Hematopoietic multipotent progenitor cell treated with erythropoietin and hydrocortisone succinate and interleukin-3 and kit ligand, for 6 days (in vitro differentiated cells): ENCODE results near the gene IL15RA.
A peak's percentile ranks its signal among the peaks of the same experiment; 100 is the strongest.
"Not testable (repeated sequence)": the region's sequence is repeated elsewhere in the genome, so short reads cannot be mapped to it uniquely, and the experiment has no call there.

Source experiments
- DNase-seq: peaks from one replicate; pipeline ENCODE4 v3.0.0-alpha.2; 2015

Gene IL15RA

DNA sequence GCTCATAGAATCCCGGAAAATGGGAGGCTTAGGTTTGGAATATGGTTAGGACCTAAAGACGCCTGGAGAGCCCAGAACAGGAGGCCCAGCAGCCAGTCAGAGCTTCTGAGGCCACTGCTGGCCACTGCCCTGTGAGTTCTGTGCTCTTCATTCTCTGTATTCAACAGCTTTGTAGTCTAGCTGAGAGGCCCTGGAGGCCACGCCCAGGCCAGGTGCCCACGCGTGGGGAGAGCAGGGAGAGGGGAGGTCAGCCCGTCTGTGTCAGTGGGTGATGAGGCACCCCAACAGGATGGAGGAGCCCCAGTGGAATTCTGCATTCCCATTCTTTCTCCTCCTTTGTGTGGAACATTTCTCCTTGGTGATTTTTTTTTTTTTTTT, 29.1 kb downstream of the IL15RA start:
- no peak for DNase-seq

DNA sequence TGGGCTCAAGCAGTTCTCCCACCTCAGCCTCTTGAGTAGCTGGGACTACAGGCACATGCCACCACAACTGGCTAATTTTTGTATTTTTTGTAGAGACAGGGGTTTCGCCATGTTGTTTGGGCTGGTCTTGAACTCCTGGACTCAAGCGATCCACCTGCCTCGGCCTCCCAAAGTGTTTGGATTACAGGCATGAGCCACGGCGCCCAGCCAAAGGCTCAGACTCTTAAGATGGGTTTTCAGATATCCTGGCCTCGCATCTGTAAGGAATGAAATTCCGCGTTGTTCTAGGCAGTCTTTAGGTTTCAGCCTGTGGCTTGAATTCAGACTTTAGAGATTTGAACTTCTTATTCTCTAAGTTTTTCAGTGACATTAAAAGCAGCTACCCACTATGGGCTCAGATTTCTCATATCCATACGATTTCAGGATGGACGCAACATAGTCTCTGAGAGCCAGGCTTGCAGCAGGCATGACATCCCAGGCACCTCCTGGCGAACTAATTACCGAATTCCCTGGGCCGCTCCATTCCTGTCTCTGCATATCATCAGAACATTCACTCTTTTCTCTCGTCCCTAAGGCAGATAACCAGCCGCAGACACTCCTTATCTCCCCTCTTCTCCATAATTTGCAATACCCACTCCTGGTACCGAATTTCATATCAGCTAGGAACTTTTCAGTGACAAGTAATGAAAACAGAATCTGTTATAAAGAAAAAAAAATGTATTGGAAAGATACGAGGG, 29.7 kb downstream of the IL15RA start:
- DNase-seq, result no peak

DNA sequence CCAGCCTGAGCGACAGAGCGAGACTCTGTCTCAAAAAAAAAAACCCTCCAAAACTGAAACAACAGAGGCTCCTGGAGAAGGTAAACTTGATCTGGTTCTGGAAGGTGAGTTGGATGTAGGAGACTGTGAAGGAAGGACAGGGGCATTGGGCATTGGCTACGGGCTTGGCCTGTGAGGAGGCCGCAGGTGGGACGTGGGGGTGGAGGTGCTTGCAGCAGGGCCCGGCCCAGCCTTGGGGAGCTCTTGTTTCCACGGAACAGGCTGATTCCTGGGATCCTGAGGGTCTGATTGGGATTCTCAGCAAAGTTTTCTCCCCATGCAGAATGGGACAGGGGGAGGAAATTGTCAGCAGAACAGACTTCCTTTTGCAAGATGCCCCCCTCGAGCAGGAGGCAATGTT, 30.6 kb downstream of the IL15RA start:
- DNase-seq, result no peak

DNA sequence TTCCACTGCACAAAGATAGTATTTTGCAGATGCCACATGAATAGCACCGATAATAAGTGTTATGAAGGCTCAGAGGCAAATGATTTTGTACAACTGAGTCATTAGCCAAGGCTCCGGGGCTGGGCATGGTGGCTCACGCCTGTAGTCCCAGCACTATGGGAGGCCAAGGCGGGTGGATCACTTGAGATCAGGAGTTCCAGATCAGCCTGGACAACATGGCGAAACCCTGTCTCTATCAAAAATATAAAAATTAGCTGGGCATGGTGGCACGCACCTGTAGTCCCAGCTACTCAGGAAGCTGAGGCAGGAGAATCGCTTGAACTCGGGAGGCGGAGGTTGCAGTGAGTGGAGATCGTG, 30.9 kb downstream of the IL15RA start:
- DNase-seq, result not testable (repeated sequence)

DNA sequence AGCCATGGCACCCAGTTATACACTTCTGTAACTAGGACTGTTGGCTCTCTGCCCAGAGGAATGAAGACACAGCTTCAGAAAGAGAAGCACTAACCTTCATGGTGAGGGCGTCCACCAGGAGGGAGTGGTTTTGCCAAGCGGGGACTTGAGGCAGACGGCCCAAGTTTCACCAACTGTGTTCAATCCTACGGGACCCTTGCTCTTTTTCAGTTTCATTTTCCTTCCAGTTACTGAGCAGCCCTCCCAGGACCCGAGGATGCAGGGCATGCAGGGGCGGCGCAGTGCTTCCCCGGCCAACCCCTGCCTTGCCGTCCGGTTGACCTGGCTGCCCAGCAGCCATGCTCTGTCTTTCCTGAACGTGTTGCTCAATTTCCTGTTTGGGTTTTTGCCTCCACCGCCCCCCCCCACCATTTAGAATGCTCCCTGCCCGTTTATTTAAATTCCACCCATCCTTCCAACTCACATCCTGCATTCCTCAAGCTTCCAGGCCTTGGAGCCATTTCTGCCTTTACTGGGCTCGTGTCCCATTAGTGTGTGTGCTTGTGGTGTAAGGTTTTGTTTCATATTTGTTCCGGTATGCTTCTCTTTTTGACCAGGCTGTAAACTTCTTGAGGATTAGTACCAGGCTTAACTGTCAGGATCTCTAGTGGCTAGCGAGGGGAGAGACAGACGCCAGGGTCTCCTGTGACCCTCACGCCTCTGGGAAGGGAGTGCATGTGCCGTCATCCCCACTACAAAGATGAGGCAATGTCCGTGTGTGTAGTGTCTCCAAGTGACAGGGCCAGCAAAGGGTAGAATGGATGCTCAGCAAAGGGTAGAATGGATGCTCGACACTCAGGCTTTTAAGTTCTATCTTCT, 31.6 kb downstream of the IL15RA start:
- DNase-seq, result peak; percentile 81

DNA sequence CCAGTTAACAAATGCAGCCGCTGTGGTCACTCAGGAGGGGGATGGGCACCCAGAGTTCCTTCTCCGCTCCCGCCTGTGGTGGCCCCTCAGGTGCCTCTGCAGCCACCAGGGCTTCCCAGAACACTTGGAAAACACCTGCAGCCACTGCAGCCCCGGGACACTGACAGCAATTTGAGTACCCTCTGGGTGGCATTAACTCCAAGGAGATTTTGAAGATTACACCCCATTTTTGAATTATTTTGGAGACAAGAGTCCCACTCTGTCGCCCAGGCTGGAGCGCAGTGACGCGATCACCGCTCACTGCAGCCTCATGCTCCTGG, 32.2 kb downstream of the IL15RA start:
- no peak for DNase-seq

DNA sequence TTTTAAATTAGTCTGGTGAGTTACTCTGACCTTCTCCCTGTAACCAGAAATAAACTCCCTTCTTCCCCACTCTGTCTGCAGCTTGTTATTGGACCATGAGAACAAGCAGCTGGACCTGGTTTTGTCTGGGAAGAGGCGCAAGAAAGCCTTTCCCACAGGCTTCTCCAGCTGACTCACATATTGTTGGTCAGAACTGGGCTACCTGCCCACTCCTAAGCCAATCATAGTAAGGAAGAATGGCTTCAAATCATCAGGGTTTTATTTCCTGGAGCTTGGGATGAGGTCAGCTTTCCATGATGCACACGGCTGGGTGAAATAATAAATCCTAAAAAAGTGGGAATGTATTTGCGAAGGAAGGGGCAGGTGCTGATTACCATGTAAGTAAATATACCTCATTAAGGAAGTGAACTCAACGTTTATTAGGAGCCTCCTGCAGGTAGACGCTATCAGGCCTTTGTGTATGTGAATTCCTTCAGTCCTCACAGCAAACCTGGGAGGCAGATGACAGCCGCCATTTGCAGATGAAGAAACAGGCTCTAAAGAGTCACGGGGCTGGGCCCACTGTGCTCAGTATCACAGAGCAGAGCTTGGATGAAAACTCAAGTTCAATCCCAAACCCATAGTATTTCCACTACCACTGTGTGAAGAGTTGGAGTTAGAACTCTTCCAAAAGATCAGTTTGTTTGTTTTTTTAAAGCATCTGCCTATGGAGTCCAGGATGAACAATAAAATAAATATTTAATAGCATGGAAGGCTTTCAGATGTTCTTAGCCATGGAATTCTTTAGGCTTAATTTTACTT, 32.8 kb downstream of the IL15RA start:
- DNase-seq, result no peak

DNA sequence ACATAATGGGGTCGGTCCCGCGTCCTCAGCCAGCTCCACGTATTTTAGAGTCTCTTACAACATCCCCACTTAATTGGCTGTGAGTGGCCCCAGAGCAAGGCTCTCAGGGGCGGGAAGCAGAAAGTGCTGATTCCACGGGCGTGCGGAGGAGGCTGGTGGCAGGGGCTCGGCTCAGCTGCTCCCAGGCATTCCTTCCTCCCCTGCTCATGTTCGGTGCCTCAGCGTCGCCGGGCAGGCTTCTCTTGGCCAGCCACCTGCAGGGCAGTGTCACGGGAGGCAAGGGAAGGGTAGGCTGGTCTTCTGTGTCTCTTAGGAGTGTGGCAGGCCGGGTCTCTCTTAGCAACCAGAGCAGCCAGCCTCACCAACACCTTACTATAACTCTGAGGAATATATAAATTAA, 33.8 kb downstream of the IL15RA start:
- DNase-seq, result no peak

DNA sequence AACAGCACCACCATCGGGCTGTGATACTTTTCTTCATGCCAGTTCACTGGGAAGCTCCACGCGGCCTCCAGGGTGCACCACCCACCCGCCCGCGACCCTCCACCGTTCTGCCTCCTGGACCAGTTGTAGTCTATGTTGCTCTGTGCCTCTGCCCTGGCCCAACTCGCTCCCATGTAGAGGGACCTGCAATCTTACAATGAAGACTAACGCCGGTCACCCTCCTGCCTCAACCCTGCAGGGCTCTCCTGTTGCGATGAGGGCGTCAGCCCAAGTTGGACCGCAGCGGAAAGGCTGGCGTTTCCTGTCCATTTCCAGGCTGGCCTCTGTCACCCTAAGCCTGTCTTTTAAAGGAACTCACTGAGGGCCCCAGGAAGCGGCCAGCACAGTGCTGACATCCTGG, 34.9 kb downstream of the IL15RA start:
- DNase-seq, result peak; percentile 25

DNA sequence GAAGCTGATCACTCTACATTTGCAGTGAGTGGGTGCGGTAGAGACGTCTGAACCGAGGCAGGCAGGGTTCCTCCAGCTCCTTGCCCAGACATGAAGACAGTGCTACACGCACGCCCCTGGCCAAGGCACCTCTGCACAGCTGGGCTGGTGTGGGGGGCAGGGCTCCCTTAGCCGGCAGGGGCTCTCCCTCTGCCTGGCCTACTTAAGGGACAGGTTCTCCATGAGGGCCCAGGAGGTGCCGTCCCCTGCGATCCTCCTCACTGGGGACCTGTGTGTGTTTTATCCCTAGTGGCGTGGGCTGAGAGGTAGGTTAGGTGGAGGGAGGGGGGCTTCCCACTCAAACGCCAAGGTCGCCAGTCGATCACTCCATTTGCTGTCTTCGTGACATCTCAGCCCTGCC, 35.3 kb downstream of the IL15RA start:
- DNase-seq, result no peak

DNA sequence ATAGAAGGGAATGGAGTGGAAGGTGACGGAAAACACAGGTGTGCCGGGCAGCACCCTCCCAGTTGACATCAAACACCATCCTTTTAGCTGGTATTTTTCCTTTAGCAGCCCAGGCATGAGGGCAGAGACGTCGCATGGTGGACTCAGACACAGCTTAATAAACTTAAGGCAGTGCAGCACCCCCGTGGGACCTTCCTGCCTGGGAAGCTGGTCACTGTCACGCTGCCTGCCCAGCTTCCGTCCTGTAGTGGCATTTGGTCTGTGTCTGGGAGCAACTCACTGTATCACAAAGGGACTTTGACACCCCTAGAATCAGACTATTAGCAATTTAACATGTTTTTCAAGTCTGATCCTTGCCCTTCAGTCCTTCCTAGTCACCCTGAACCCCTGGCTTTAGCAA, 35.8 kb downstream of the IL15RA start:
- DNase-seq, result no peak

DNA sequence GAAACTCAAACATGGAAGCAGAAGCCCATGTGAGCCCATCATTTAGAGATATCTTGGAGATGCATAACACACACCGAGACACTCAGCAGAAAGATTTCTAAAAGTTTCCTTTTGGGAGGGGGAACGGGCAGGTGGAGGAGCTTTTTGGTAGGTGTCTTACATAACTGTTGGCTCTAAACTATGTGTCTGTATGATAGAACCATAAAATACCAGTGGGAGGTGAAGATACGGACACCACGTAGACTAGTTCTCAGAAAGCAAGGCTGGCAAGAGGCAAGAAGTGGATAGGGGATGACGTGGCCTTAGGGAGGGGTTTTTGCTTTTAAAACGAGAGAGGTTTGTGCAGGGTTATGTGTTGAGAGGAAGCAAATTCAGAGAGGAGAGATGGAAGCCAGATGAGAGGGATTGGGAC, 36.5 kb downstream of the IL15RA start:
- DNase-seq, result peak; percentile 54

DNA sequence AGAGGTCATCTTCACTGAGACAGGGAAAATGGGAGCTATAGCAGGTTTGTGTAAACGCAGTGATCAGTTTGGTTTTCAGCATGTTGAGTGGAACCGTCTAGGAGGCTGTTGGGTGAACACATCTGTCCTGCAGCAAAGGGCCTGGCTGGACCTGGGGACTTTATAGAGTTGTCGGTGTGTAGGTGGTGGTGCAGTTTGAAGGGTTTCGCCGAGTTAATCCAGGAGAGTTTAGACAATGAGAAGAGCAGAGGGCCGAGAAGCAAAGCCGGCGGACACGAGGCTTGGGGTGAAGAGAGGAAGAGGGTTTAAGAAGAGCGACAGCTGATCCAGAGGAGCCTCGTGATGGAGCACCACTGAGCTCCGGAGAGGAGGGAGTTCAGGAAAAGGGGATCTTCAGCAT, 39.1 kb downstream of the IL15RA start:
- DNase-seq, result no peak

DNA sequence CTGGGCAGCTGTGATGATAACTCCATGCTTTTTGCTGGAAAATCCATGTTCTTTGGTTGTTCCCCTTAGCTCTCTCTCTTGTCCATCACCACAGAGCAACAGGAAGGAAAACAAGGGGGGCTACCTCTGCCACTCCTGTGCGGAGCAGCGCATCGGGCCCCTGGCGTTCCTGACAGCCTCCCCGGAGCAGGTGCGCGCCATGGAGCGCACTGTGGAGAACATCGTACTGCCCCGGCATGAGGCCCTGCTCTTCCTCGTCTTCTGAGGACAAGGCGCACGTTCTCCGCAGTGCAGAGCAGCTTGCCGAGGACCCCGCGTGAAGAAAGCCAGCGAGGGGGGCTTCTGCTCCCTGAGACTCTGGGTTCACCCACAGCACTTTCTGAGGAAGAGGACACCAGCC, 40.3 kb downstream of the IL15RA start:
- no peak for DNase-seq

DNA sequence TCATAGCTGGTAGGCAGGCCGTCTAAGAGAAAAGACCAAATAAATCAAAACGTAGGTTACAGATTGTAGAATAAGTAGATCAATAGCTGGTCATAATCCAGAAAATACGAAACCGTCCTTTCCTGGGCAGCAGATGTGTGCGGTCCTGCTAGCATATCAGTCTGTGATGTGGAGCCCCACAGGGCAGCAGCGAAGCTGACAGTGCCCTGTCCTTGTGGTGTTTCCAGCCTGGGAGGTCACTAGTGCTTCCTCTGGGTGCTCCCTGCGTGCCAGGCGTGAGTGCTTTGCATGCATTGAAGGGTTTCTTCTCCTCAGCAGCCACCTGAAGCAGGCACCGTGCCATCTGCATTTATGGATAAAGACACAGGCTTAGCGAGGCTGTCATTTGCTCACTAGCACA, 41.7 kb downstream of the IL15RA start:
- no peak for DNase-seq

DNA sequence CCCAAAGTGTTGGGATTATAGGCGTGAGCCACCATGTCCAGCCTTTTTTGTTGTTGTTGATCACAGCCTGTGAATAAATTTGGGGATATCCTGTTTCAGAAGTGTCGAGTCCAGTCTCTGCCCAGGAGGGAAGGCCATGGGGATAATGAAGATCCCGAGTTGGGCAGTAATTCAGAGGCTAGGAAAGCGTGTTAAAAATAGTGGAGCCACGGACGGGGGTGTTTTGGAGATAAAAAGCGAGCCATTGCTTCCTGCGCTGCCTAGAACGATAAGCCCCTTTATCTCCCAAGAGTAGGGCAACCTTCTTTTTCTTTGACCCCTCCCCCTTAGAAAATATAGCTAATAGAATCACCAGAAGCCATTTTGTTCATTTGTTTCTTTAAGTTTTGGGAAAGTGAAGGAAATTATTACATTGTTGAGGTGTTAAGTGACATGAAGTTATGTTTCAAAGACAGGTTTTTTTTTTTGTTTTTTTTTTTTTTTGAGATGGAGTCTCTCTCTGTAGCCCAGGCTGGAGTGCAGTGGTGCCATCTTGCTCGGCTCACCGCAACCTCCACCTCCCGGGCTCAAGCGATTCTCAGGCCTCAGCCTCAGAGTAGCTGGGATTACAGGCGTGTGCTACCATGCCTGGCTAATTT, 43.3 kb downstream of the IL15RA start:
- peak; percentile 94 for DNase-seq

DNA sequence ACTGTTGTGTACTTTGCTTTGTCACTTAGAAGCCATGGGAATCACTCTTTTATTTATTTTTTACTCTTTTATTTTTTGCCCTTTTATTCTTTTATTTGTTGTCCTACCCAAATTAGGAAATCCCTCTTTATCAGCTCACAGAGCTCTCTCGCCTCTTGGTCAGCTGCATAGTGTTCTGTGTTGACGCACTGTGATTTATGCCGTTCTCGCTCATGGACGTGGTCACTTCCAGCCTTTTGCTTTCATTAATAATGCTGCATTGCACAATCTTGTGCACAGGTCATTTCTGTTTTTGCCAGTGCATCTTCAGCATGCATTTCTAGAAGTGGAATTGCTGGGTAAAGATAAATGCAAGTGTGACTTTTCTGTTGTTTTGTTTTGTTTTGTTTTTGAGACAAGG, 45.0 kb downstream of the IL15RA start:
- DNase-seq, result no peak

DNA sequence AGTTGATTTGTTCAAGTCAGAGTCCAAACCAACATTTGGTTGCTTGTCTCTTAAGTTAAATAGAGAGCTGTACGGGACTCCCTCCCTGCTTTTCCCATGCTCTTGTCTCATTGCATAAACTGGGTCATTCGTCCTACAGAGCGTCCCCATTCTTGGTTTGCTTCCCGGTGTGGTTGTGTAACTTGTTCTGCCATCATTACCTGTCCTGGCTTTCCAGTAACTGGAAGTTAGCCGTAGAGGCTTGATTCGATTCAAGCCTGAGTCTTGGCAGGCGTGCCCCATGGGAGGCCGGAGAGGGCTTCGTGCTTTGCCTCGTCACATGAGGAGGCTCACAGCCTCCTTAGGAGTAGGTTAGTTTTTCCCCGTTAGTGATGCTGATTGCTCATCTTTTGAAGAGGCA, 47.1 kb downstream of the IL15RA start:
- DNase-seq, result no peak

DNA sequence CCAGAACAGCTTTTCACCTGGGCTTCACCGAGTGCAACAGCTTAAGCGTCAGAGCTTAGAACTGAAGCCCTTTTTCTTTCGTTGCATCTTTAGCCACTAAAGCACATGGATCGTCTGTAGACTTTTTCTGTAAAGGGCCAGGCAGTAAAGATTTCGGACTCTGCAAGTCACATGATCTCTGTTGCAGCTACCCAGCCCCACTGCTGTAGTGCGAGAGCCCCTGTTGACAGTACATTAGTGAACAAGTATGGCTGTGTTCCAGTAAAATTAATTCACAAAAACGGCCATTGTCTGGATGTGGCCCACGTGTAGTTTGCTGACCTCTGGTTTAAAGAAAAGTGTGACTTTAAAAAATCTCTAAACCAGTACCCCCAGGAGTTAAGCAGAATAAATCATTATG, 47.9 kb downstream of the IL15RA start:
- no peak for DNase-seq

DNA sequence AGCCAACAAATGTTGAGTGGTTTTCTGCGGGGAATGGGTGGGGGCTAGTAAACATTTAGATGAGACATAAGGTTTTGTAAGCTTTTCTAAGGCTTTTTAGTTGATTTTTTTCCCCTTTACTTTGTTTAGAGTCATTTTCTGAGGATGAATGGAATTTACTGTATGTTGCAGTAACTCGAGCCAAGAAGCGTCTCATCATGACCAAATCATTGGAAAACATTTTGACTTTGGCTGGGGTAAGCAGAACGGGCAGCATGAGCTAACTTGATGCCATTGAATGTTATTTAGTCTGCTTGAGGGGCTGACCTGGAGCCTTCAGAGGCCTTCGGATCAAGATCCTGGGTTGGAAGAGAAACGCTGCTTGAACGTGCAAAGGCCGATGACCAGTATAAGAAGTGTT, 50.0 kb downstream of the IL15RA start:
- no peak for DNase-seq

DNA sequence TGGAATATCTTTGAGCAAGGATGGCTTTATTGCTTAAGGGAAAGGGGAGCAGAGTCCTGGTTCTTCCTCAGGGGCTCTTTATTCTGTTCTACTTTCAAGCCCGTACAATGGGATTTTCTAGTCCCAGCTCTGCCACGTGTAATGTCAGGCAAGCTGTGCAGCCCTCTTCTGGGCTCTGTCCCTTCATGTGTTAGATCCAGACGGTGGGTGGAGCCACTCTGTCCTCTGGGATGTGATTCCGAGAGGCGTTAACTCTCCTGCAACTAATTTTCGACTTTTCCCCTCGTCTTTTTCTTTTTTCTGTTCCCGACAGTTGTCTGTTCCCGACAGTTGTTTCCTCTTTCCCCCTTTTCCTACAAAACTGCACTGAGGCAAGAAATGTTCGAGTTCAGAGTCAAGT, 52.5 kb downstream of the IL15RA start:
- DNase-seq, result no peak

DNA sequence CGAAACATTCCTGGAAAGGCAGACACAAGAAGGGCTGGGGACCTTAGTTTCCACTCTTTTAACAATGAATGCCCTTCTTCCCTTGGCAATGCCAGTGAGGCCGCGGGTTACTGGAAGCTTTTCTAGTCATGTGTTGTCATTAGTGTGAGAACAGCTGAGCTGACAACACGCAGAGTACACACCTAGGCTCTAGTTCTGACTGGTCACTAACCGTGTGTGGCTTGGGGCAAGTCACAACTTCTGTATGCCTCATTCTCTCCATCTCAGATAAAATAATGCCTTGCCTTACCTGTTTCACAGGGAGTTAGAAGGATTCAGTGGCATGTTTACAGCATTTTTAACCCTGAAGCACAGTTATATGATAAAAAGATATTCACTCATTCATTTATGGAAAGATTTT, 55.6 kb downstream of the IL15RA start:
- no peak for DNase-seq

DNA sequence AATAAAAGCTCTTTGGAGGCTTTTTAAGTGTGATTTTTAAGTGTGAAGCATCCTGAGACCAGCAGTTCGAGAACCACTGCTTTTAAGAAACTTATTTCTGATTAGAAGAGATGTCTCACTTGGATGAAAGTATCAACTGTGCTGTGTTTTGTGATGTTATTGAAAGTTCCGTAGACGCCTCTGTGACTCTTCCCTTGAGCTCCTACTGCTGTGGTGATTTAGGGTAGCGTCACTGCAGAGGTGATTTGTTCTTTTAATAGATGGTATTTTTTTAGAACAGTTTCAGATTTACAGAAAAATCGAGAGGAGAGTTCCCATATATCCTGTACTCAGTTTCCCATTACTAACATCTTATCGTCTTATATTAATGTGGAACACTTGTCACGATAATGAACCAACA, 57.8 kb downstream of the IL15RA start:
- no peak for DNase-seq

DNA sequence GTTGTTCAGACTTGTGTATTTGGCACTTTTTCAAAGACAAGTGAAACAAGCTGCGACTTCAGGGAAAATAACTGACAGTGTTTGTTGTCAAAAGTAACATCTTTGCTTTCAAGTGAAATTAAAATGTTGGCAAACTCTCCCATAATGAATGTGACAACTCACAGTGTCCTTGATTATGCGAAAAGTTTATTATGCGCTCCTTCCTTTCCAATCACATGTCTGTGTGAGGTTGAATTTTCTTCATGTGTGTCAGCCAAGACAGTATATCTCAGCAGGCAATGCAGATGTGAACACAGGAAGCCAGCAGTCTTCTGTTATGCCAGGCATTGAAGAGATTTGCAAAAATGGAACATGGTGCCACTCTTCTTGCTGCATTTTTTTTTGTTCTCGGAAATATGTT, 58.6 kb downstream of the IL15RA start:
- no peak for DNase-seq
